ENCODE results near the gene SLC28A1. TPM values are rescaled to one million over a fixed set of nuclear protein-coding genes. Genes with fewer than 3 reads are reported as not detected.

The SLC28A1 gene
- total and polyA plus RNA-seq, 11 donors, result 0.14 to 2.9 (median 0.74) TPM; not detected in 1

GRCh38 chr15:84909029-84909428 is 24.6 kb downstream of the SLC28A1 start:
- H3K36me3 ChIP-seq, result no peaks in the 10 kb centered on the region
- H3K9me3 ChIP-seq, result no peaks in the 10 kb centered on the region
- no peak overlapping the region for H3K27ac ChIP-seq
- no peak overlapping the region for H3K4me3 ChIP-seq
- TF ChIP-seq CTCF (IDR thresholded peaks at IDR 0.05) (no peak), POLR2A (IDR thresholded peaks at IDR 0.05) (no peak)
- WGBS, 4 donors, result 91 to 96% (median 93%) methylated on average over 3 of the region's 3 CpGs
- intact Hi-C loops (cut with DNase I), result no loop called here
- DNase-seq, result no peak
- no peaks in the 10 kb centered on the region for H3K27me3 ChIP-seq
- no peak for ATAC-seq
- peaks cover 21 to 80% (median 47%) of the 10 kb centered on the region in 12 donors for H3K4me1 ChIP-seq

GRCh38 chr15:84909782-84910181 is 25.3 kb downstream of the SLC28A1 start:
- 86 to 91% (median 89%) methylated on average over 4 of the region's 4 CpGs for WGBS, 4 donors
- ATAC-seq (no peak), DNase-seq (no peak)
- intact Hi-C loops (cut with DNase I), result loop anchor here in 2 of 10 donors (5.0 to 10.0 kb wide), 2 partner anchors 47 to 195 kb away; partner anchors contain the start of gene SEC11A (in 1 of the 2)
- Histone ChIP-seq H3K36me3 (no peaks in the 10 kb centered on the region), H3K9me3 (no peaks in the 10 kb centered on the region), H3K27ac (peak overlapping the region in 1 of 12 donors; percentile 14), H3K27me3 (no peaks in the 10 kb centered on the region), H3K4me1 (peaks cover 27 to 80% (median 47%) of the 10 kb centered on the region in 12 donors), H3K4me3 (no peak overlapping the region)
- TF ChIP-seq POLR2A (IDR thresholded peaks at IDR 0.05) (no peak), CTCF (IDR thresholded peaks at IDR 0.05) (no peak)

GRCh38 chr15:84910928-84911623 is 26.6 kb downstream of the SLC28A1 start:
- peak in 1 of 5 donors; percentile 44 for DNase-seq
- no peak for ATAC-seq
- Histone ChIP-seq H3K9me3 (no peaks in the 10 kb centered on the region), H3K36me3 (no peaks in the 10 kb centered on the region), H3K4me1 (peaks cover 24 to 78% (median 51%) of the 10 kb centered on the region in 12 donors), H3K4me3 (no peak overlapping the region), H3K27me3 (no peaks in the 10 kb centered on the region), H3K27ac (peak overlapping the region in 11 of 12 donors; percentile 88 to 96 (median 91))
- WGBS, 4 donors, result 69 to 93% (median 87%) methylated on average over 17 of the region's 17 CpGs
- intact Hi-C loops (cut with DNase I), result loop anchor here in 2 of 10 donors (5.0 to 10.0 kb wide), 2 partner anchors 49 to 196 kb away; partner anchors contain the start of gene SEC11A (in 1 of the 2)
- TF ChIP-seq POLR2A (IDR thresholded peaks at IDR 0.05) (no peak), CTCF (IDR thresholded peaks at IDR 0.05) (no peak)

GRCh38 chr15:84911879-84912660 is 27.6 kb downstream of the SLC28A1 start:
- Histone ChIP-seq H3K27ac (peak overlapping the region; percentile 70 to 96 (median 90)), H3K4me1 (peaks cover 24 to 74% (median 51%) of the 10 kb centered on the region in 12 donors), H3K4me3 (no peak overlapping the region), H3K36me3 (no peaks in the 10 kb centered on the region), H3K27me3 (no peaks in the 10 kb centered on the region), H3K9me3 (no peaks in the 10 kb centered on the region)
- ATAC-seq, result peak; percentile 81 to 90 (median 84)
- peak; percentile 90 to 96 (median 93) for DNase-seq
- intact Hi-C loops (cut with DNase I), result loop anchor here in 2 of 10 donors (5.0 to 10.0 kb wide), 2 partner anchors 50 to 197 kb away; partner anchors contain the start of gene SEC11A (in 1 of the 2)
- no peak for TF ChIP-seq POLR2A (IDR thresholded peaks at IDR 0.05)
- 13 to 25% (median 21%) methylated on average over 6 of the region's 6 CpGs for WGBS, 4 donors
